ENCODE results near the gene HDLBP. TPM values are rescaled to one million over a fixed set of nuclear protein-coding genes. Genes with fewer than 3 reads are reported as not detected.

Gene HDLBP
- total RNA-seq, 1 donor from 2014 or later, result 216 TPM

- TF ChIP-seq, protein P1, sequence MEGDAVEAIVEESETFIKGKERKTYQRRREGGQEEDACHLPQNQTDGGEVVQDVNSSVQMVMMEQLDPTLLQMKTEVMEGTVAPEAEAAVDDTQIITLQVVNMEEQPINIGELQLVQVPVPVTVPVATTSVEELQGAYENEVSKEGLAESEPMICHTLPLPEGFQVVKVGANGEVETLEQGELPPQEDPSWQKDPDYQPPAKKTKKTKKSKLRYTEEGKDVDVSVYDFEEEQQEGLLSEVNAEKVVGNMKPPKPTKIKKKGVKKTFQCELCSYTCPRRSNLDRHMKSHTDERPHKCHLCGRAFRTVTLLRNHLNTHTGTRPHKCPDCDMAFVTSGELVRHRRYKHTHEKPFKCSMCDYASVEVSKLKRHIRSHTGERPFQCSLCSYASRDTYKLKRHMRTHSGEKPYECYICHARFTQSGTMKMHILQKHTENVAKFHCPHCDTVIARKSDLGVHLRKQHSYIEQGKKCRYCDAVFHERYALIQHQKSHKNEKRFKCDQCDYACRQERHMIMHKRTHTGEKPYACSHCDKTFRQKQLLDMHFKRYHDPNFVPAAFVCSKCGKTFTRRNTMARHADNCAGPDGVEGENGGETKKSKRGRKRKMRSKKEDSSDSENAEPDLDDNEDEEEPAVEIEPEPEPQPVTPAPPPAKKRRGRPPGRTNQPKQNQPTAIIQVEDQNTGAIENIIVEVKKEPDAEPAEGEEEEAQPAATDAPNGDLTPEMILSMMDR (IDR thresholded peaks at IDR 0.05; ENCODE audit: partially characterized antibody, unreplicated experiment), result no peak
- DNase-seq, result no peak
These were observed 132.3 kb downstream of the HDLBP start for GRCh38 chr2:241183221-241183620.

DNA sequence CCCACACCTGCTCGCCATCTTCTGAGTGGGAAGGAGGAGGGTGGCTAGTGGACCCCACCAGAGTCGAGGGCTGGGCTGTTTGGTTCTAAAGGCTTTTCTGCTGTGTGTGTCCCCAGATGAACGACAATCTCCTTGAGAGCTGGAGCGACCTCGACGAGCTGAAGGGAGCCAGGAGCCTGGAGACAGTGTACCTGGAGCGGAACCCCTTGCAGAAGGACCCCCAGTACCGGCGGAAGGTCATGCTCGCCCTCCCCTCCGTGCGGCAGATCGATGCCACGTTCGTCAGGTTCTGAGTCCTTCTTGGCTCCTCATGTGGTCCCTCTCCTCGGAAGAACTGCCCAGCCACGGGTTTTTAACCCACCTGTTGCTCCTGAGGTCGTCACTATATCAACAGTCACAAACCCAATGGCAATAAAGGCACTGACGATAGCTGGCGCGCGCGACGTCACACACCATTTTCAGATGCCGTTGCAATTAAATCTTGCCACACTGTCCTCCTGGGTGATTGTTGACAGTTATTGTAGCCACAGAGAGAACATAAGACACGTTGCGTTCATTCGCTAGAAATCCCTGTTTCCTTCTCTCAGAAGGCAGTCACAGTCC is 132.8 kb downstream of the HDLBP start:
- TF ChIP-seq, protein P1 (IDR thresholded peaks at IDR 0.05; ENCODE audit: partially characterized antibody, unreplicated experiment), result no peak
- Mint-ChIP-seq H3K27me3 (ENCODE audit: unreplicated experiment) (no peaks in the 10 kb centered on the region), H3K4me3 (ENCODE audit: unreplicated experiment) (no peak overlapping the region), H3K9me3 (ENCODE audit: unreplicated experiment) (peaks cover 5% of the 10 kb centered on the region), H3K36me3 (ENCODE audit: unreplicated experiment) (no peaks in the 10 kb centered on the region), H3K27ac (ENCODE audit: unreplicated experiment) (no peak overlapping the region), H3K4me1 (ENCODE audit: low read depth, unreplicated experiment) (no peaks in the 10 kb centered on the region)
- DNase-seq, result no peak

More at GRCh38 chr2:241183221-241183620, 132.3 kb downstream of the HDLBP start:
- no peak overlapping the region for H3K27ac Mint-ChIP-seq (ENCODE audit: unreplicated experiment)
- peaks cover 5% of the 10 kb centered on the region for H3K9me3 Mint-ChIP-seq (ENCODE audit: unreplicated experiment)
- H3K4me1 Mint-ChIP-seq (ENCODE audit: low read depth, unreplicated experiment), result no peaks in the 10 kb centered on the region
- no peaks in the 10 kb centered on the region for H3K36me3 Mint-ChIP-seq (ENCODE audit: unreplicated experiment)
- no peak overlapping the region for H3K4me3 Mint-ChIP-seq (ENCODE audit: unreplicated experiment)
- H3K27me3 Mint-ChIP-seq (ENCODE audit: unreplicated experiment), result no peaks in the 10 kb centered on the region

DNA sequence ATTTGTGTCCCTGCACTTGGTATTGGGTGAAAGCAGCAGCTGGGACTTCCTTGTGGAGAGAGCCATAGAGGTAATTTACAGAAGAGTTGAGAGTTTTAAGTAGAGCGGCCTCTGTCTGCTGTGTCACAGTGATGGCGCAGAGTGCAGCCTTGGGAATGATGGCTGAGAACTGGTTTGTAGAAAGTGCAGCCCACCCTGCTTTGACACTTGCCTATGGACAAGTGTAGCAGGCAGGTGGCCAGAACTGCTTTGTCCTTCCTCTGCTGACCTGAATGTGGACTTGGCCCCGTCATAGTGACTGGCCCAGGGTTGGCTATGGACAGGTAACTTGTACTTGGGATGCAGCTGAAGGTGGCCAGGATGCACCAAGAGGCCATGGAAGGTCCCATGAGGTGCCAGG is 133.3 kb downstream of the HDLBP start:
- TF ChIP-seq, protein P1 (IDR thresholded peaks at IDR 0.05; ENCODE audit: partially characterized antibody, unreplicated experiment), result no peak

GRCh38 chr2:241180495-241180894 is 135.0 kb downstream of the HDLBP start:
- Mint-ChIP-seq H3K27ac (ENCODE audit: unreplicated experiment) (no peak overlapping the region), H3K27me3 (ENCODE audit: unreplicated experiment) (no peaks in the 10 kb centered on the region), H3K9me3 (ENCODE audit: unreplicated experiment) (peaks cover 4% of the 10 kb centered on the region), H3K36me3 (ENCODE audit: unreplicated experiment) (no peaks in the 10 kb centered on the region), H3K4me3 (ENCODE audit: unreplicated experiment) (no peak overlapping the region), H3K4me1 (ENCODE audit: low read depth, unreplicated experiment) (no peaks in the 10 kb centered on the region)
- DNase-seq, result no peak
- TF ChIP-seq, protein P1 (IDR thresholded peaks at IDR 0.05; ENCODE audit: partially characterized antibody, unreplicated experiment), result no peak

More for the DNA sequence above, 133.3 kb downstream of the HDLBP start:
- DNase-seq, result no peak
- Mint-ChIP-seq H3K4me1 (ENCODE audit: low read depth, unreplicated experiment) (no peaks in the 10 kb centered on the region), H3K27ac (ENCODE audit: unreplicated experiment) (no peak overlapping the region), H3K36me3 (ENCODE audit: unreplicated experiment) (no peaks in the 10 kb centered on the region), H3K9me3 (ENCODE audit: unreplicated experiment) (peaks cover 5% of the 10 kb centered on the region), H3K4me3 (ENCODE audit: unreplicated experiment) (no peak overlapping the region), H3K27me3 (ENCODE audit: unreplicated experiment) (no peaks in the 10 kb centered on the region)

DNA sequence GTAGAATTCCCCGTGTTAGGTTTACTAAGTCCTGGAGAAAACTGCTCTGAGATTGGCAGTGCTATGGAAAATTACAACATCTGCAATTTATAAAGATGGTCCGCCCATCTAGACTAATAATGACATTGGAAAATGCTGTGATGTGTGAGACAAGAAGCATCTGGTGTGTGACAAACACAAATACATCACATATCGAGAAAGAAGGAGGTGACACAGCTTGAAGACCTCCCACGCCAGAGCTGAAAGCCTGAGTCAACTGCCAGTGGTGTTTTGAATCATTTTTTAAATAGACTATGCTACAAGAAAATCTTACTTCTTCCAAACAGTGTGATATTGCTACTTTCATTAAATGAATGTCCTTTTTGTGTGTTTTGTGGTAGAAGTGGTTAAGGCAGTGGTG is 135.6 kb downstream of the HDLBP start:
- Mint-ChIP-seq H3K27me3 (ENCODE audit: unreplicated experiment) (no peaks in the 10 kb centered on the region), H3K36me3 (ENCODE audit: unreplicated experiment) (no peaks in the 10 kb centered on the region), H3K4me1 (ENCODE audit: low read depth, unreplicated experiment) (no peaks in the 10 kb centered on the region), H3K4me3 (ENCODE audit: unreplicated experiment) (no peak overlapping the region), H3K9me3 (ENCODE audit: unreplicated experiment) (peaks cover 4% of the 10 kb centered on the region), H3K27ac (ENCODE audit: unreplicated experiment) (no peak overlapping the region)
- no peak for DNase-seq
- TF ChIP-seq, protein P1 (IDR thresholded peaks at IDR 0.05; ENCODE audit: partially characterized antibody, unreplicated experiment), result no peak

All from glutamatergic neuron (in vitro differentiated cells).